Epithelial cell of esophagus (primary cell): ENCODE measurements around the gene IL36B.

Source experiments
- DNase-seq: peaks from one replicate; pipeline ENCODE4 v3.0.0; 2010; ENCODE audit warnings: low read depth
- H3K4me3 ChIP-seq: 2 replicates; pipeline ENCODE4 v1.5.1; 2011; ENCODE audit warnings: mild to moderate bottlenecking, low read length, control low read depth
- CTCF ChIP-seq: IDR thresholded peaks from 2 replicates; pipeline ENCODE4 v1.5.1; 2011; ENCODE audit warnings: low read depth, mild to moderate bottlenecking, low read length, control low read depth, inconsistent platforms; ENCODE audit not compliant: insufficient read depth; ENCODE audit errors: missing control alignments

Gene IL36B

DNA sequence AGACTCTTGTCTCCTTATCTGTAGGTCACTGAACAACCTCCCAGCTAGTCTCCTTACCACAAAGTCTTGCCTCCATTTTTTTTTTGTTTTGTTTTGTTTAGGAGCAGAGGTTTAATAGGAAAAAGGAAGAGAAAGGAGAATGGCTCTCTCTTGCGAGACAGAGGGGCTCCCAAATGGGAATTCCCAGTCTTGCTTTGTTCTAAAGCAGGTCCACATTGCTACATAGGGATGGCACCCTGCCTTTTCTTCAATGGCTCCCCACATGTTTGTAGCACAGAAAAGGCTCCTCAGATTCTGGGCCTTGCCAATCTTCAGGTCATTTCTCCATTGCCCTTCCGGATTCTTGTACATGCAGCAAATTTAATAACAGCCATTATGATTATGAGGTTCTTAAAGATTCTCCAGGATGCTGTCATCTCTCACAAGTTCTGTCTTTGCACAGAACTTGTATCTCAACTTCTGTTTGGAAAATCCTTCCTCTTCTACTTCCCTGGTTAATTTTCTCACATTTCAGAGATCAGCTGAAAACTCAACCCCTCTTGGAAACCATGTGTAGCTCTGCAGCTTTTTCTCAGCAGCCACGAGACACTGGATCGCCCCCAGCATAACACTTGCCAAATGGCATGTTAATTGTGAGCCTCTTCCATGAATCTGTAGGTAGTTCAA lies 38.7 kb upstream of the IL36B start:
- no peak for TF ChIP-seq CTCF
- DNase-seq = no peak

GRCh38 chr2:113089916-113090315 lies 37.2 kb upstream of the IL36B start:
- no peak overlapping the region for H3K4me3 ChIP-seq
- no peak for TF ChIP-seq CTCF
- no peak for DNase-seq

More for the DNA sequence above, 38.7 kb upstream of the IL36B start:
- H3K4me3 ChIP-seq = no peak overlapping the region

DNA sequence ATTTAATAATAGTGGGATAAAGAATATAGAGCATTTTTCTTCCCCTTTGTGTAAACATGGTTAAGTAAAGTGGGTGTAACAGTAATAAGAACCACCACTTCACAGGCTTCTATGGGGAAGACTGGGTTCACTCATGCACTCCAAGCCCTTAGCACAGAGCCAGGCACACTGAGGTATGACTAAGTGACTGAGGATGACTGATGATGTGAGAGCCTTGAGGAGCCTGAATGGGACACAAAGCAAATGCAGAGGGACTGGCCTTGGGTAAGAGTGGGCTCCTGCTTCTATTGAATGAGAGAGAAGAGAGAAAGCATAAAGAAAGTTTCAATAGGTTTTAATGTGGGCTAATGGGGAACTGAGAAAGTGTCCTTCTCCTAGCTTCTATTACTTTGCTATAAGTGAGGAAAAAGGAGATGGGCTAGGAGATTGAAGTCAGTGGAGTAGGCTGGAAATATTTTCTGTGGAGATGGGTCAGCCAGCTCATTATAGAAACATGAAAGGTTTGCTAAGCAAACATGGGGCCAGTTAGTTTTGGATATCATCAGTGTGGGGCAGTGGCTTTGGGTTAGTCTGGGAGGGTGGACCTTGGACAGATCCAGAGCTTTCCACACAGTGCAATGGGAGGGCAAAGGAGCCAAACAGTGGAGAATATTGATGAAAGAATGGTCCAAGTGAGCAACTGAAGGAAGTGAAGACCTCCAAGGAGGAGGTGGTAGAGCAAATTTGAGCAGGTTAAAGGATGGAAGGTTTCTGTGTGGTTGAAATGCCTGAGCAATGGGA lies 35.7 kb upstream of the IL36B start:
- no peak for DNase-seq
- TF ChIP-seq CTCF = no peak
- no peak overlapping the region for H3K4me3 ChIP-seq

- TF ChIP-seq CTCF = no peak
- H3K4me3 ChIP-seq = no peak overlapping the region
- DNase-seq = peak; percentile 97
Observed at GRCh38 chr2:113085542-113085941, 32.9 kb upstream of the IL36B start.

DNA sequence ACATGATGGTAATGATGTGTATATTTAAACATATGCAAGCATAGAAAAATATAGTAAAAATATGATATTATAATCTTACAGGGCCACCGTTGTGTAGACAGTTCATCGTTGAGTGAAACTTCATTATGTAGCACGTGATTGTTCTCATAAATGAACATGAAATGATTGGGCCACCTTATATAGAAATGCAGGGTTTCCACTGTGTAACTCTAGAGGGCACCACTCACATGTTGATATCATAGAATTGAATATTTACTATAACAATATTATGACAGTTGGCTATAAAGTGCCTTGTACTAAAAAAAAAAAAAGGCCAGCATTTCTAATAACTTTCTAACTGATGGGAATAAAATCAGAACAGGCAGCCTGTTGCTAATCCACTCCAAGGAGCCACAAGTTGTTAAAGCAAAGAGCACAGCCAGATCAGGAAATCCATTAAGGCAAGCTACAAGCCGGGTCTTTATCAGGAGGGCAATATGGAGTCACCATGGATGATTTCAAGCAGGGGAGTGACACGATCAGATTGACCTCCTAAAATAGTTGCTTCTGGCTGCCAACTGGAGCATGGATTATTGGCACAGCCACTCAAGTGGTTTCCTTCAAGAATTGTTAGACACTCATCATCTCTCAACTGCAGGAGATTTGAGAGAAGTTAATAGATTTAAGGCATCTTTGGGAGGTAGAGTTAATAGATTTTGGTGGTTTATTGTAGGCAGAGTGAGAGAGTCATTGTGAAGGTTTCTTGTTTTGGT lies 31.8 kb upstream of the IL36B start:
- DNase-seq = peak; percentile 65
- no peak overlapping the region for H3K4me3 ChIP-seq
- peak; percentile 65 for TF ChIP-seq CTCF

- H3K4me3 ChIP-seq = no peak overlapping the region
- TF ChIP-seq CTCF = no peak
- no peak for DNase-seq
Observed at GRCh38 chr2:113083296-113083695, 30.6 kb upstream of the IL36B start.
